Mesothelial cell of epicardium (in vitro differentiated cells): ENCODE results near the gene FRS3. TPM values are rescaled to one million over a fixed set of nuclear protein-coding genes. Genes with fewer than 3 reads are reported as not detected.

Source experiments
- DNase-seq, 2 experiments: peaks; one replicate each; pipeline ENCODE4 v3.0.0; 2021; ENCODE audit warnings: low spot score in 2 of 2; ENCODE audit not compliant: unreplicated experiment in 2 of 2
- H3K27ac Mint-ChIP-seq: 2 replicates; pipeline ENCODE4 v1.8.0; 2021; ENCODE audit warnings: mixed read lengths
- H3K27me3 Mint-ChIP-seq: 2 replicates; pipeline ENCODE4 v1.8.0; 2021; ENCODE audit warnings: low read depth, mixed read lengths
- H3K36me3 Mint-ChIP-seq: 2 replicates; pipeline ENCODE4 v1.8.0; 2021; ENCODE audit warnings: mixed read lengths
- H3K4me1 Mint-ChIP-seq: 2 replicates; pipeline ENCODE4 v1.8.0; 2021; ENCODE audit warnings: mixed read lengths
- H3K4me3 Mint-ChIP-seq: 2 replicates; pipeline ENCODE4 v1.8.0; 2021; ENCODE audit warnings: mild to moderate bottlenecking, moderate library complexity, mixed read lengths
- H3K9me3 Mint-ChIP-seq: 2 replicates; pipeline ENCODE4 v1.8.0; 2021; ENCODE audit warnings: mixed read lengths
- CTCF ChIP-seq: fragments of 200-600 bp; sonication (generic); IDR thresholded peaks from one replicate; pipeline ENCODE4 v1.5.0; 2021; ENCODE audit warnings: antibody characterized with exemption; ENCODE audit not compliant: unreplicated experiment
- total RNA-seq: library from RNA; stranded (reverse); gene quantifications from 3 replicates; pipeline ENCODE4 v1.2.1, GENCODE V29; 2021

The FRS3 gene
- total RNA-seq, 1 donor from 2014 or later, result 6.8 TPM

- Mint-ChIP-seq H3K4me3 (no peak overlapping the region), H3K36me3 (no peaks in the 10 kb centered on the region), H3K27me3 (peaks cover 25% of the 10 kb centered on the region), H3K9me3 (no peaks in the 10 kb centered on the region), H3K27ac (no peak overlapping the region), H3K4me1 (peaks cover 15% of the 10 kb centered on the region)
- DNase-seq, result no peak
- TF ChIP-seq CTCF, result no peak
These were observed 50.7 kb downstream of the FRS3 start for GRCh38 chr6:41728954-41729353.

GRCh38 chr6:41728073-41728936 is 51.4 kb downstream of the FRS3 start:
- H3K9me3 Mint-ChIP-seq, result no peaks in the 10 kb centered on the region
- no peak overlapping the region for H3K27ac Mint-ChIP-seq
- H3K27me3 Mint-ChIP-seq, result peaks cover 18% of the 10 kb centered on the region
- no peak for TF ChIP-seq CTCF
- no peak overlapping the region for H3K4me3 Mint-ChIP-seq
- H3K36me3 Mint-ChIP-seq, result no peaks in the 10 kb centered on the region
- peaks cover 16% of the 10 kb centered on the region for H3K4me1 Mint-ChIP-seq
- DNase-seq, result no peak

DNA sequence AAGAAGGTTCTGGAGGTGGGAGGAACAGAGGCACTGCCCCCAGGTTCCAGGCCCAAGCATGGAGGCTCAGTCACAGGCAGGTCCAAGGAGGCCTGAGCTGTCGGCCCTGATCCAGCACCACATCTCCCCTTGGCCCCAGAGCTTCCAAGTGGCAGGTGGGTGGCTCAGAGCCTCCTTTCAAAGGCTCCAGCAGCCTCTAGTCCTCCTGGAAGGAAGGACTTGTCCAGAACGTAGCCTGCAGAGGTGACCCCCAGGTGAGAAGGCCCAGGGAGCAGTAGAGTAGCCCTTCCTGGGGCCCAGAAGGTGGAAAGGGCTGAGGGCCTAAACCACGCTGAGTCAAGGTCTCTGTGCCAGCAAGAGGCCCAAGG is 52.0 kb downstream of the FRS3 start:
- no peak overlapping the region for H3K4me3 Mint-ChIP-seq
- H3K27me3 Mint-ChIP-seq, result peaks cover 12% of the 10 kb centered on the region
- no peak for DNase-seq
- H3K36me3 Mint-ChIP-seq, result no peaks in the 10 kb centered on the region
- peaks cover 20% of the 10 kb centered on the region for H3K4me1 Mint-ChIP-seq
- no peaks in the 10 kb centered on the region for H3K9me3 Mint-ChIP-seq
- H3K27ac Mint-ChIP-seq, result no peak overlapping the region
- no peak for TF ChIP-seq CTCF

DNA sequence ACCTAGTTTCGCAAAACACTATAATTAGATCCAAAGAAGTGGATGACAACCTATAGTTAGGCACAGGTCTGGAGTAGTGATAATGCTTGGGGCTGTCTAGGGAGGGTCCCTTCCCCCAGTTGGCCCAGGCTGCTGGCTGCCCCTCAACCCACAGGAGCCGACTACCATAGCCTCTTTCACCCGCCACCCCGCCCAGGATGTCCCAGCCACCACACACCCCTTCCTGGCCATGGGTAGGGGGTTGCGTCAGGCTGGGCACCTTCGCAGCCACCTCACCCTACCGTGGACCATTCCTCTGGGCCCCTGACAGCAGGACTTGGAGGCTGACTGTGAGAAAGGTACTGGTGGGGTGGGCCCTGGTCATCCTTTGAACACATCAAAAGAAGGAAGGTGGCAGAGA is 52.8 kb downstream of the FRS3 start:
- Mint-ChIP-seq H3K9me3 (no peaks in the 10 kb centered on the region), H3K4me1 (peaks cover 20% of the 10 kb centered on the region), H3K4me3 (no peak overlapping the region), H3K36me3 (no peaks in the 10 kb centered on the region), H3K27me3 (peaks cover 9% of the 10 kb centered on the region), H3K27ac (no peak overlapping the region)
- DNase-seq, result no peak
- no peak for TF ChIP-seq CTCF

DNA sequence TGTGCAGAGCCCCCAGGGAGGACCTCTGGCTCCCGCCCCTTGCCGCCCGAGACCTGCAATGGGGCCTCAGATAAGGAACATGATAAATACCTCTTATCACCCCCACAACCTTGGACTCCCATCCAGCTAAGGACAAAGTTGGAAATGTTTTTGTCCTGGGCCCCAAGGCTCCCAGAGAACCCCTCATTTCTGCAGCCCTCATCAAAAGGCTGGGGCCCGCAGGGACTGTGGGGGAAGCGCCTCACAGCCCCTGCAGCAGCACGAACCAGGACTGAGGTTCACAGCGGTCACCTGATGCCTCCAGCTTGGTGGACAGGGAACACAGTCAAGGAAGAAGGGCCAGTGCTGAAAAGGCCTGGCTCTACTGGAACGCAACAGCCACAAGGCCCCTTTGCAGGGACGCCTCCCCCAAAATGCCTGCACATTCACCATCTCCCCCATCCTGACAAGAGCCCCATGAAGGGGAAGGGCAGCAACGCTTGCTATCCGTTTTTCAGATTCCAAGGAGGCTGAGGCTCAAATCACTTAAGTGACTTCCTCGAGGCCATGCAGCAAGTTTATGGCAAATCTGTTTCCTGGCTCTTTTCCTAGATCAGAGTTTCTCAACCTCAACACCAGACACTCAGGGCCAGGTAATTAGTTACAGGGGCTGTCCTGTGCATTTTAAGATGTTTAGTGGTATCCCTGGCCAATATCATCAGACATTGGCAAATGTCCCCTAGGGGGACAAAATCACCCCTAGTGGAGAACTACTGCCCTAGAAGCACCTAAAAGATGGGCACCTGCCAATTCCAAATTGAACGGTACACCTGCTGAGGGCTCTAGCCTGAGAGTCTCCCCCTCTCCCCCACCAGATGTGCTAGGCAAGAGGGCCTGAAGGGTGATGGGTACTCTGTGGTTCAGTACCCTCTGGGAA is 54.9 kb downstream of the FRS3 start:
- Mint-ChIP-seq H3K36me3 (no peaks in the 10 kb centered on the region), H3K27ac (peak overlapping the region; percentile 16), H3K4me3 (no peak overlapping the region), H3K9me3 (no peaks in the 10 kb centered on the region), H3K4me1 (peaks cover 20% of the 10 kb centered on the region), H3K27me3 (peaks cover 3% of the 10 kb centered on the region)
- TF ChIP-seq CTCF, result no peak
- DNase-seq, result no peak
